Inflammatory macrophage (primary cell): Measurements from ENCODE around the gene OR5H1.
"Not testable (repeated sequence)": the region's sequence is repeated elsewhere in the genome, so short reads cannot be mapped to it uniquely, and the experiment has no call there.

ENCODE experiments used
- DNase-seq, 2 donors: peaks; one replicate each; pipeline ENCODE4 v3.0.0-alpha.2; 2020 to 2022
- total RNA-seq, 18 experiments: gene quantifications; one replicate each; lab custom pipeline; 2026; ENCODE audit warnings: mixed read lengths in 6 of 18, inconsistent platforms in 2 of 18; lab: John Stamatoyannopoulos, UW

OR5H1 gene
- 0 to 0.07 (median 0) reads per million in 18 experiments for total RNA-seq

DNA sequence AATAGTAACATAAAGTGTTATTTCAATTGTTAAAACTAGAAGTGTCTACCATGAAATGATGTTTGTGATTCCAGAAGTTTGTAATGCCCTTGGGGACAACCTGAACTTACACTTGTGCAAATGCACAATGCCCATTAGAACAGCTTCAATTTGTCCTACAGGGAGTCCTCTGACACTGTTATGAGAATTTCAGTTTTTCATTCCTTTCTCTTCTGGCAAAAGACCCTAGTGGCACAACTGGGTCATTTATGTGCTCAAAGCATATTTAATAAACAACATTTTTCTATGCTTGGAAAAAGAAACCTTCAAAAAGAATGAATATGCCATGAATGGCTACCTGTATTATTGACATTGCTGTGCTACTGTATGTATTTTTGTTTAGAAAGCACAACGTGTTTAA lies at the start of gene OR5H1:
TSS of gene OR5H1 (plus strand) at position 301 of the 400 bp plus-strand sequence. CDS start 1,977 bp downstream, outside the sequence.
- DNase-seq, result no peak

DNA sequence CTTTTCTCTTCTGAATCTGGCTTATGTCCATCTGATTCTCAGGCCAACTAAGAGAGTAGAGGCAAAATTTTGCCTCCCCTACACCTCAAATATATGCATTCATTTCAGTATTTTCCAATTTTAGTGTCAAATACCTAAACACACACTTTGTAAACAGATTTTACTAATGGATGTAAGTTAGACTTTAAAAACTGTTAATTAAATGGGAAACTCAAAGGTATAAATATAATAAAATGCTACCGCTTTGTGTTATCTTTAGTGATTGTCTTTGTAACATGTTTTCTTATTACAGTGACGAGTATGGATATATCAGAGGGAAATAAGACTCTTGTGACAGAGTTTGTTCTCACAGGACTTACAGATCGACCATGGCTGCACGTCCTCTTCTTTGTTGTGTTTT lies 43.6 kb upstream of the OR5H1 start, which contains the start of gene OR5AC2:
TSS of gene OR5AC2 (plus strand) at position 301 of the 400 bp plus-strand sequence. CDS start at position 301, 0 bp downstream.
- DNase-seq, result no peak

DNA sequence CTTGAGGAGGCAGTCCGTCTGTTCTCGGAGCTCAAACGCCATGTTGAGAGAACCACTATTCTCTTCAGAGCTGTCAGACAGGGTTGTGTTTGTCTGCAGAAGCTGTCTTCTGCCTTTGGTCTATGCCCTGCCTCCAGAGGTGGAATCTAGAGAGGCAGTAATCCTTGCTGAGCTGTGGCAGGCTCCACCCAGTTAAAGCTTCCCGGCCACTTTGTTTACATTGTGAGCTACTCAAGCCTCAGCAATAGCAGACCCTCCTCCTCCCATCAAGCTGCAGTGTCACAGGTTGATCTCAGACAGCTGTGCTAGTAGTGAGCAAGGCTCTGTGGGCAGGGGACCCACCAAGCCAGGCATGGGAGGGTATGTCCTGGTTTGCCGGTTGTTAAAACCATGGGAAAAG lies 34.6 kb upstream of the OR5H1 start:
- DNase-seq, result no peak

DNA sequence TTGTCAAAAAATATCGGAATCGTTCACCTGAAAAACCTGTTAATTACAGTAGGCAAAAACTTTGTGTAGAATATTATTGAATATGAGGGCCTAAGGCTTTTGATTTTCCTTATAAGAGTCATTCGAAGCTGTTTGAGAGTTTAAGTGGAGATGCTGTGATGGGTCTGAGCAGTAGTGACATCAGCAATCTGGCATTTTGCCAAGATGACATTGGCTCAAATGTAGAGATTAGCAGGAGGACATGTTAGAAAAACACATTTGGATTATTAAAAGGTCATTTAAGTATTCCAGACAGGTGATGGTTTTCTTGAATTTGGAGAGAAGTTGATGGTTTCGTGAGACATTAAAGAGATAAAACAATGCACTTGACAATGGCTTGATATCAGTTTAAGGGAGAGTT lies 30.7 kb upstream of the OR5H1 start:
- no peak for DNase-seq

DNA sequence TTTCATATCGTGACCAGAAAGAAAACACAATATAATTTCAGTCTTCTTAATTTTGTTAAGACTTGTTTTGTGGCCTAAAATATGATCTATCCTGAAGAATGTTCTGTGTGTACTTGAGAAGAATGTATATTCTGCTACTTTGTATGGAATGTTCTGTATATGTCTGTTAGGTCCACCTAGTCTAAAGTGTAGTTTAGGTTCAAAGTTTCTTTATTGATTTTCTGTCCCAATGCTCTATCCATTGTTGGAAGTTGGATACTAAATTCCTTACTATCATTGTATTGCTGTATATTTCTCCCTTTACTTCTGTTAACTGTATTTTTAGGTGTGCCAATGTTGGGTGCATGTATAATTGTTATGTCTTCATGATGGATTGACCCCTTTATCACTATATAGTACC lies 22.4 kb upstream of the OR5H1 start:
- no peak for DNase-seq

DNA sequence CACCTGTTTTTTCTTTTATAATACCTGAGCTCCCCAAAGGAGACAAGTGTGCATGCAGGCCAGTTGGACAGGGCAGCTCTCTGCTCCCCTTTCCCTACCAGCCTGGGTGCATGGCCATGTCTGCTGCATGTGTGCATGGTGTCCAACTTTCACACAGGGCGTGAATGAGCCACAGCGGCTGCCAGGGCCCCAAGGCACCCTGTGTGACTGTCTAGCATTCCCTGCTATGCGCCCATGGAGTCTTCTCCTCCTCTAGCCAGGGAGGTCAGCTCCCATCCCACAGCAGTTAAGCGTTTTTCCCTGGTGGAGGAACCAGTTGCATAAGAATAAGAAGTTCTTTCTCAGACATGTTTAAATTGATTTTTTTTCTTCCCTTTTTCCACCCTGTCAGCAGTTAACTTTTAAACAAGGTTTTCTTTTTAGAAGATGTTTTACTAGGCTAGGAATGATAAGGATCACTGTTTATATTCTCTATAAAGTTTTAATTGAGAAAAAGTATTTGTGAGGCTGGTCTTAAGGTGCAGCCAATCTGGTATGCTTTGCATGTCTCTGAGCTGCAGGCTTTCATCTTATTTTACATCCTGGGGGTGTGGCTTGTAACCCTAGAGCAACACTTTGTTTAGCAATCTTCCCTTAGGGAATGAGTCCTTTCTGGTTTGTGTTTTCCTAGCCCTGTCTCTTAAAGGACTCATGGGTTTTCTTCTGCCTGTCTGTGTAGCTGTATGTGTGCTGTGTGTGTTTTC lies 20.5 kb upstream of the OR5H1 start:
- DNase-seq, result no peak

DNA sequence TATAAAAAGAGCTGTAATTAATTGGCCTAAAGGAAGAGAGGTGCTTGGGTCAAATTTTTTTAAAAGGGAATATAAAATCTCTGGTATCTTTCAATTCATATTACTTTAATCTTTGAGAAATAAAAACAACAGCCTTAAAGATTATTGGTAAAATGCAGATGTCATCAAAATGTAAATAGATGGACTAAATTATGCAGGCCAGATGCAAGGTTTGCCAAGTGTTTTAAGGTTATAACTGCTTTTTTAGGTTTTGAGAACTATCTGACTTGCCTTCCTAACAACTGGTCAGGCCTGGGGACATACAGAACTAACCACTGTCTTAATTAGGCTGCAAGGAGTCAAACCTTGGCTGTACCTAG lies 20.0 kb upstream of the OR5H1 start:
- DNase-seq, result no peak

DNA sequence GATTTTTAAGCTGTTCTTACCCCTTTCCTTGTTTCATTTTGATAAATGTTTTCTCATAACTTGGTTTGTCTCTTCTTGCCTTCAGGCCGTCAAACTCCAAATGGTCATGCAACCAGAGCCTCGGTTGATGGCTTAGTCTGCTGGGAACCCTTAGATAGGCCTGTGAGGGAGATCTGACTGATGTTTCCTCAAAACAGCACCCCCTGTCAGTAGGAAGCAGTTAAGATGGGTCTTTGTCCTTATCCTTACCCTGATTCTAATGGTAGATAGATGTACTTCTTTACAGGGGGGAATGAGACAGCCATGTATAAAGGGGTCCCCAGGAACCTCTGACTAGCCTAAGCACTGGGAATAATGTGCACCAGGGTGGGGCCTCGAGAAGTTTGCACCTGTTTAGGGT lies 16.3 kb upstream of the OR5H1 start:
- no peak for DNase-seq

DNA sequence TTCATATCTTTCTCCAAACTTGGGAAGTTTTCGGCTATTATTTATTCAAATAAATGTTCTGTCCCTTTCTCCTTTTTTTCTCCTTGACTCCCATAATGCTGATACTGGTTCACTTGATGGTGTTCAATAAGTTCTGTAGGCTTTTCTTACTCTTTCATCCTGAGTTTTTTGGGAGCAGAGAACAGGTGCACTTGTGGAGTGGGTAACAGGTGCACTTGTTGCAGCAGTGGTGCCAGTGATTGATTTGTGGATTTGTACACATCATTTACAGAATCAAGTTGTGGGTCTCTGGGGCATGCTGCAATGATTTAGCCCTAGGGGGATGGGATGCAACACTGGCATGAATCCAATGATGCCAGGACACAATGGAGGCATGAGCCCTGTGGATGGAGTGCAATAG lies 14.8 kb upstream of the OR5H1 start:
- DNase-seq, result no peak

DNA sequence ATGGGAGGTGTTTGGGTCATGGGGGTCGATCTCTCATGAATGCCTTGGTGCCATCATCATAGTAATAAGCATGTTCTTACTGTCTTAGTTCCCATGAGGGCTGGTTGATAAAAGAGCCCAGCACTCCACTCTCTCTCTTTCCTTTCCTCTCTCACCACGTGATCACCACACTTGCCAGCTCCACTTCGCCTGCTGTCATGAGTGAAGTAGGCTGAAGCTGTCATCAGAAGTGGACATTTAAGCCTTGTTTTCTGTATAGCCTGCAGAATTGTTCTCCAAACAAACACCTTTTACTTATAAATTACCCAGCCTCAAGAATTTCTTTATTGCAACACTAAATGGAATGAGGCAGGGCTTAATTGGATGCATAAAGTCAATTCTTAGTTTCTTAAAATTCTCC lies 6.1 kb downstream of the OR5H1 start:
- DNase-seq, result no peak

DNA sequence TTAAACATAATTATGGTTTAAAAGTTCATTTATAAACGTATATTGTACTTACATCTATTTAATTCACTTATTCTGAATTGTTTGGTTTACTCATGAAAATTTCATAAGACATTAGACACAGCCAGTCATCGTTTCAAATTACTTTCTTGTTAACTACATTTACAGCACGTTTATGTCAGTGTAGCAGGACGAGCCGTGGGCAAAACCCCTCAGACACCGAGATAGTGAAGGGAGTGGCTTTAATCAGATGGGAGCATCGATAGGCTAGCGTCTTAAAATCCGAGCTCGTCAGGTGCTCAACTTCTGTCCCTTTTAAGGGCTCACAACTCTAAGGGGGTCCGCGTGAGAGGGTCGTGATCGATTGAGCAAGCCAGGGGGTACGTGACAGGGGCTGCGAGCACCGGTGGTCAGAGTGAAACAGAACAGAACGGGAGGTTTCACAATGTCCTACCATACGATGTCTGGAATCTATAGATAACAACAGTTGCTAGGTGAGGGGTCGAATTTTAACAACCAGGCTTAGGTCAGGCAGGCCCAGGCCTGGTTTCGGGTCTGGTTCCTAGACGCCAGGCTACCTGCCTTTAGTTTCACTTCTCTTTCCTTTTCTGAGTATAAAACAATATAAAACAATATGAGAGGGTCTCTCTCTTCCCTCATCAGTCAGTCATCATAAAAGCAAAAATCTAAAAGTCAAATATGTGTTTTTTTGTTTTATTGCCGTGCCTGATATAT lies 7.5 kb downstream of the OR5H1 start:
- DNase-seq, result not testable (repeated sequence)

DNA sequence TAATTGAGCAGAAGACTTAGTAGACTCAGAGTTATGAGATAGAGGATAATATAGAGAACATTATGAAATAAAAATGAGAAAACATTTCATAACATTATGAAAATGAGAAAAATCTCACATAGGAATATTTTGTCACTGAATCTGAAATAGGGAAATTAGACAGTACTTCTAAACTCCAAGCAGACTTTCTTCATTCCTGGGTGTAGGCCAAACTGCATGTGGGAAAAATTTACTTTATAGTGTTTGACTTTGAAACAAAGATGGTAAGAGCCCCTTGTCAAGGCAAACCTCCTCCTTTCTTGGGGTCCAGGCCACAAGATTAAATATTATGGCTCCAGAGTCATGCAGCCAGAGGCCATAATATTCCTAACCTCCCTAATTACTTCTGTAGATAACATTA lies 10.0 kb downstream of the OR5H1 start:
- DNase-seq, result no peak

DNA sequence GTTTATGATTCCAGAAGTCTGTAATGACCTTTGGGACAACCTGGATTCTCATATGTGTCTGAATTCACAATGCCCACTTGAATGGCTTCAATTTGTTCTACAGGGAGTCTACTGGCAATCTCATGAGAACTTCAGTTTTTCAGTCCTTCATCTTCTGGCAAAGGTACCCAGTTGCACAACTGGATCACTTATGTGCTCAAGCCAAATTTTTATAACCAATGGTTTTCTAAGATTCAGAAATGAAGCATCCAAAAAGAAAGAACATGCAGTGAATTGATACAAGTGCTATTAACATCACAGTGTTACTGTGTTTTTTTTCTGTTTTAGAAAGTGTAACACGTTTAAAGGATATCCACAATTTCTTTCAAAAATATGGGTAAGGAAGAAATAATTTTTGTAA lies 16.7 kb downstream of the OR5H1 start, which contains the start of gene OR5H14:
TSS of gene OR5H14 (plus strand) at position 301 of the 400 bp plus-strand sequence. CDS start 1,907 bp downstream, outside the sequence.
- no peak for DNase-seq

DNA sequence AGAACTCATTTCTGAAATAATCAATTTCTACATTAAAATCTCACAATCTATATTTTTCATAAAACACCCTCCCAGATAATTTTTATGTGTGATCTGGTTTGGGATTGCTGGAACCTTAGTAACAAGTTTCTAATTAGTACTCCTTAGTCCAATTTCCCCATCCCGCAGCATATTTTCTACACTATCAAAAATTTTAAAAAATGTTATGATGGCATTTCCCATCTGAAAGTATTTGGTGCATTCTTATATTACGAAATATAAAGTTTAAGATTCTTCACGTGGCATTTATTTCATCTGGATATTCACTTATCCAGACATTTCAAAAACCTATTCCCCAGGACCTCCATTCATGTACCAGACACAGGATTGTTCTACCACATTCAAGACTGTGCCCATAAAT lies 18.2 kb downstream of the OR5H1 start:
- DNase-seq, result no peak

DNA sequence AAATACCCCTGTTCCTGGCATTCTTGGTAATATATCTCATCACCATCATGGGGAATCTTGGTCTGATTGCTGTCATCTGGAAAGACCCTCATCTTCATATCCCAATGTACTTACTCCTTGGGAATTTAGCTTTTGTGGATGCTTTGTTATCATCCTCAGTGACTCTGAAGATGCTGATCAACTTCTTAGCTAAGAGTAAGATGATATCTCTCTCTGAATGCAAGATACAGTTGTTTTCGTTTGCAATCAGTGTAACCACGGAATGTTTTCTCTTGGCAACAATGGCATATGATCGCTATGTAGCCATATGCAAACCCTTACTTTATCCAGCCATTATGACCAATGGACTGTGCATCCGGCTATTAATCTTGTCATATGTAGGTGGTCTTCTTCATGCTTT lies 18.9 kb downstream of the OR5H1 start:
- DNase-seq, result not testable (repeated sequence)

DNA sequence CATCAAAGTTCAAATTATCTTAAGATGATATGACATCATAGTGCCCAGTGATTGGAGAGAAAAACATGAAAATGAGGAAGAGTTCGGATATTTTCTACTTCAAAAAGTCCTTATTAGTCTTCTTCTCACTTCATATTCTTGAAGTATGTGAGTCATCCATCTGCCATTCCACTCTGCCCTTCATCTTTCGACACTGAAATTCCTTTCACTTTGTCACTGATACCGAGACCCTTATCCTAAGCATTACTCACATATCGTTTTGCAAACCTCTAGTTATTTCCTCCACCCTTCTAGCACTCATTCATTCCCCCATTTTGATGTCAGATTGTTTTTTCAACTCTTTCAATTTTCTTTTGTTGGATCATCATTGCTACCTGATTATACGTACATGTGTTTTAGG lies 20.7 kb downstream of the OR5H1 start:
- DNase-seq, result no peak

DNA sequence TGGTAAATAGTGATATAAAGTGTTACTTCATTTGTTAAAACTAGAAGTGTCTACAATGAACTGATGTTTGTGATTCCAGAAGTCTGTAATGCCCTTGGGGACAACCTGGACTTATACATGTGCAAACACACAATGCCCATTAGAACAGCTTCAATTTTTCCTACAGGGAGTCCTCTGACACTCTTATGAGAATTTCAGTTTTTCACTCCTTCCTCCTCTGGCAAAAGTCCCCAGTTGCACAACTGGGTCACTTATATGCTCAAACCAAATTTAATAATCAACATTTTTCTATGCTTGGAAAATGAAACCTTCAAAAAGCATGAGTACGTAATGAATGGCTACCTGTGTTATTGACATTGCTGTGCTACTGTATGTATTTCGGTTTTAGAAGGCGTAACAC lies 35.9 kb downstream of the OR5H1 start, which contains the start of gene OR5H15:
TSS of gene OR5H15 (plus strand) at position 301 of the 400 bp plus-strand sequence. CDS start 2,004 bp downstream, outside the sequence.
- DNase-seq, result no peak

DNA sequence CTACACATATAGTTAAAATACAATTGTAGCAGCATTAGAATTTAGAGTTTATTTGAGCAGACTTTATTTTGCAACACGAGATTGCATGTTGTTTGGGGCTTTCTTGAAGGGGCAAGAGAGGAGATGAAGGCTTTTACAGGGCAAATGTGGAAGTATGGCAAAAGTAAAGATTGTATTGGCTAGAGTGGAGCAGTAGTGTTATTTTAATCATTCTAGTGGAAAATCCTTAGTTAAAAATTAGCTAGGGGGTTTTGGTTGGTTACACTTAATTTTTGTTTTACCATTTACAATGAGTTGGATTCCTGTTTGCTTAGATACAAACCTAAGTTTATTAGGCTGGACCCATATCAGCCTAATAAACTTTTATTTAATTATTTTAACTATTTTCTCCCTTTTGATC lies 40.5 kb downstream of the OR5H1 start:
- DNase-seq, result no peak

DNA sequence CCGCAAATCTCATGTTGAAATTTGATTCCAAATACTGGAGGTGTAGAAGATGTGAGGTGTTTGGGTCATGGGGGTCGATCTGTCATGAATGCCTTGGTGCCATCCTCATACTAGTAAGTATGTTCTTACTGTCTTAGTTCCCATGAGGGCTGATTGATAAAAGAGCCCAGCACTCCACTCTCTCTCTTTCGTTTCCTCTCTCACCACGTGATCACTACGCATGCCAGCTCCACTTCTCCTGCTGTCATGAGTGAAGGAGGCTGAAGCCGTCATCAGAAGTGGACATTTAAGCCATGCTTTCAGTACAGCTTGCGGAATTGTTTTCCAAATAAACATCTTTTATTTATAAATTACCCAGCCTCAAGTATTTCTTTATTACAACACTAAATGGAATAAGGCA lies 42.1 kb downstream of the OR5H1 start:
- DNase-seq, result no peak

DNA sequence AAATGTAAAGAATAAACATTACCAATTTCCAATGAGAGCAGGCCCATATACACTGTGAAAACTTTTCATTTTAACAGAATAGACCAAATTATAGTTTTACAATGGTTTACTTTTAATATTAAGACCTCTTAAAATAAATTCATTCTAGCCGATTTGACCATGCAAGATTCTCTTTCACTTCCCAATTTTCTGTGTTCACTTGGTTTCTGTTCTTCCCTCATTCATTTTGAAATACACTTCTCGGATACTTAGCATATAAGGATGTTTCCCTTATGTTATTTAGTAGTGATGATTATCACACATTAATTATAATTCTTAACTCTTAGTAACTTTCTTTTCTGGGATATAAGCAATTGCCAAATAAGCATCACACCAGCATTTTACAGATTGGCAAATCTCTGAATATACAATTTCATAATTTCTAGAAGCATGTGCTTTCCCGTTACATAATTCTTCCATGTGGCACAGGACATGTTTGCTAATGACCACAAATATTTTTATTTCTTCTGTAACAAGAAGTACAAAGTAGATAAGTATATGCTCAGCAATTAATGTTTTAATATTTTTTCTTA lies 49.9 kb downstream of the OR5H1 start:
- DNase-seq, result peak; percentile 38 to 88

DNA sequence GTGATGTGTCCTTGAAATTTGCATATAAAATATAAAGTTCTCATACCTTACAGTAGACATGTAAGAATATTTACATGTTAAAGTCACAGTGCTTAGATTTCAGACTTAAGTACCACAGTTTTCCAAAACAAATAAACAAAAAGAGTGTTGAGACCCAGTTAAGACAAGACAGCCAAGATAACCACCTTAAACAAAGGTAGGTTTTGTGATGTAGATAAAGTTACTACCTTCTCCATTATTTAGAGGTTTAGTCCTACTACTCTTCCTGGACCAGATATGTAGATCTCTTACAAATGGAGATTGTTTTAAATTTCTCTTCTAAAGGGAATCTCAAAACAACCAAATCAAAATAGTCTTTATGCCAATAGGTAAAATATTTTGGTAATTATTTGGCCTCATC lies 51.7 kb downstream of the OR5H1 start:
- no peak for DNase-seq

DNA sequence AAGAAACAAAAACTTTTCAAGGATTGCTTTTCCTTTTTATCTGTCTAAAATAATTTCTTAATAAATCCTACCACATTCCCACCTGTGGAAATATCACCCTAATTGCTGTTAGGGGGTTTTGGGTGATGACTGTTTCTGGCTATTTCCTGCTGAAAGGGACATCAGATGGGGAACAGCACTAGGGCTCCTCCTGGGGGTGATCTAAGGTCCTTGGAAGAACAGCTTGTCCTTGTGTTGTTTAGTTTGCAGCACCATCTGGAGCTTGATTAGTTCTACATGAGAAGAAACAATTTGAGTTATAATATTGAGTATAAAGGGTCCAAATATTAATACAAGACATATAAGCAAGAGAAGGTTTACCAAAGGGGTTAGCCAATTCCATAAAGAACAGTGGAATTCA lies 54.7 kb downstream of the OR5H1 start:
- DNase-seq, result peak; percentile 35 to 55
